Keratinocyte (primary cell): ENCODE data around the gene PTGR2. TPM values are rescaled to one million over a fixed set of nuclear protein-coding genes. Genes with fewer than 3 reads are reported as not detected.

Source experiments
- DNase-seq: peaks from one replicate; pipeline ENCODE4 v3.0.0-alpha.2; 2011; ENCODE audit warnings: low read depth, missing footprints, low spot score
- FAIRE-seq: peaks from 2 replicates; lab custom pipeline; 2011; peaks lifted over from hg19 to GRCh38; lab: Jason Lieb, UNC
- H2AFZ ChIP-seq: 2 replicates; pipeline ENCODE4 v1.6.0; 2012; ENCODE audit warnings: low read length, control low read depth, inconsistent platforms; ENCODE audit not compliant: control insufficient read depth
- H3K27ac ChIP-seq: 2 replicates; pipeline ENCODE4 v1.5.1; 2011; ENCODE audit warnings: low read length; ENCODE audit not compliant: control insufficient read depth, insufficient read depth
- H3K27me3 ChIP-seq: 3 replicates; pipeline ENCODE4 v1.6.0; 2011; ENCODE audit warnings: low read length; ENCODE audit not compliant: control insufficient read depth, insufficient read depth; ENCODE audit errors: extremely low read depth
- H3K36me3 ChIP-seq, 2 experiments: 2 replicates in 1 of 2; 3 replicates in 1 of 2; pipeline ENCODE4 v1.5.1; 2011; ENCODE audit warnings: low read length in 2 of 2, mild to moderate bottlenecking in 1 of 2; ENCODE audit not compliant: control insufficient read depth in 2 of 2, insufficient read depth in 2 of 2; ENCODE audit errors: extremely low read depth in 1 of 2
- H3K4me1 ChIP-seq: 3 replicates; pipeline ENCODE4 v1.5.1; 2011; ENCODE audit warnings: low read length; ENCODE audit not compliant: control insufficient read depth, insufficient read depth; ENCODE audit errors: extremely low read depth
- H3K4me2 ChIP-seq: 3 replicates; pipeline ENCODE4 v1.6.0; 2011; ENCODE audit warnings: low read depth, low read length; ENCODE audit not compliant: control insufficient read depth, insufficient read depth; ENCODE audit errors: extremely low read depth
- H3K4me3 ChIP-seq, 3 experiments: fragments of 200-600 bp in 1 of 3; sonication (generic) in 1 of 3; 2 replicates in 2 of 3; 3 replicates in 1 of 3; pipeline ENCODE4 v1.5.1; 2011 to 2016; ENCODE audit warnings: low read length in 3 of 3, mild to moderate bottlenecking in 3 of 3, control low read depth in 2 of 3, inconsistent platforms in 1 of 3, low read depth in 1 of 3, mixed read lengths in 1 of 3, mixed run types in 1 of 3, moderate library complexity in 1 of 3; ENCODE audit not compliant: control insufficient read depth in 2 of 3, insufficient read depth in 2 of 3; ENCODE audit errors: extremely low read depth in 1 of 3
- H3K79me2 ChIP-seq: 2 replicates; pipeline ENCODE4 v1.6.0; 2012; ENCODE audit warnings: low read length; ENCODE audit not compliant: control insufficient read depth, insufficient read depth
- H3K9ac ChIP-seq: 3 replicates; pipeline ENCODE4 v1.6.0; 2011; ENCODE audit warnings: low read length; ENCODE audit not compliant: control insufficient read depth, insufficient read depth; ENCODE audit errors: extremely low read depth
- H3K9me1 ChIP-seq: 3 replicates; pipeline ENCODE4 v1.6.0; 2011; ENCODE audit warnings: low read length; ENCODE audit not compliant: control insufficient read depth, insufficient read depth; ENCODE audit errors: extremely low read depth
- H3K9me3 ChIP-seq: 2 replicates; pipeline ENCODE4 v1.5.1; 2012; ENCODE audit warnings: low read depth, low read length; ENCODE audit not compliant: control insufficient read depth
- H4K20me1 ChIP-seq: 3 replicates; pipeline ENCODE4 v1.6.0; 2011; ENCODE audit warnings: low read length; ENCODE audit not compliant: control insufficient read depth, insufficient read depth; ENCODE audit errors: extremely low read depth
- EZH2 ChIP-seq: IDR thresholded peaks from one replicate; pipeline ENCODE4 v1.6.1; 2012; ENCODE audit warnings: inconsistent platforms, mild to moderate bottlenecking, low read length, moderate library complexity
- dilution Hi-C: fragments of 300-500 bp; cut with MboI; formaldehyde crosslinking; loops from one replicate; pipeline ENCODE4 v1.7.0; 2020; ENCODE audit warnings: low sequenced_read_pairs; ENCODE audit not compliant: extremely low pct_ligation_motif_present
- polyA plus RNA-seq, 5 experiments: library from polyadenylated mRNA; depleted of rRNA in 3 of 5; stranded (reverse) in 3 of 5; stranded (forward) in 1 of 5; unstranded in 1 of 5; fragments of >200 nt; gene quantifications; 1 replicate in 1 of 5; 2 replicates in 3 of 5; 3 replicates in 1 of 5; pipeline versions ENCODE4 v1.2.1 to v1.2.3, GENCODE V29; 2011 to 2012; ENCODE audit warnings: missing spikeins in 2 of 5, low read depth in 1 of 5, low replicate concordance in 1 of 5
- TF ChIP-seq, protein P1 (sequence below), 3 experiments: IDR thresholded peaks in 1 of 3; conservative IDR thresholded peaks in 1 of 3; optimal IDR thresholded peaks in 1 of 3; 2 replicates in 2 of 3; 3 replicates in 1 of 3; pipeline versions ENCODE3 to v1.5.1; 2011; ENCODE audit warnings: low read length in 3 of 3, mild to moderate bottlenecking in 3 of 3, moderate library complexity in 2 of 3, control low read depth in 1 of 3, inconsistent platforms in 1 of 3; ENCODE audit not compliant: insufficient read depth in 2 of 3; ENCODE audit errors: extremely low read depth in 1 of 3

PTGR2 gene
- polyA plus RNA-seq, 1 donor (not counting 4 experiments of a cell fraction or from before 2014, with no cell fraction given) = 19.5 TPM

DNA sequence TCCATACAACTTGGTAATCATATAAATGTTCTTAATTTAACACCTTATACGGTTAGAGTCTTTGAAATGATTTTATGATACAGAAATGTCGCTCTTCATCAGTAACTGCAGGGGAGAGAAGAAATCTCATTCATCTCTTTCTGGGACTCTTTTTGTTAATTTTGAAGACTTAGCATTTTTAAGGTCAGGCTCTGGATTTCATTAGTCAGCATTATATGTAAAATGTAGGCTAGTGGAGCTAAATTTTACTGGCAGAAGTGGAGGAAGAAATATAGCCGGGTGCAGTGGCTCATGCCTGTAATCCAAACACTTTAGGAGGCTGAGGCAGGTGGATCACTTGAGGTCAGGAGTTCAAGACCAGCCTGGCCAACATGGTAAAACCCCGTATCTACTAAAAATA lies 4.7 kb upstream of the PTGR2 start:
- dilution Hi-C loops = no loop called here
- Histone ChIP-seq H4K20me1 (no peaks in the 10 kb centered on the region), H3K27me3 (no peaks in the 10 kb centered on the region), H3K9ac (no peak overlapping the region), H3K27ac (no peak overlapping the region), H3K9me1 (no peaks in the 10 kb centered on the region), H2AFZ (no peak overlapping the region), H3K4me2 (no peak overlapping the region), H3K4me1 (peaks cover 12% of the 10 kb centered on the region), H3K4me3 (no peak overlapping the region), H3K79me2 (no peaks in the 10 kb centered on the region), H3K9me3 (no peaks in the 10 kb centered on the region), H3K36me3 (no peaks in the 10 kb centered on the region)
- DNase-seq (no peak), FAIRE-seq (no peak)
- TF ChIP-seq, protein P1, sequence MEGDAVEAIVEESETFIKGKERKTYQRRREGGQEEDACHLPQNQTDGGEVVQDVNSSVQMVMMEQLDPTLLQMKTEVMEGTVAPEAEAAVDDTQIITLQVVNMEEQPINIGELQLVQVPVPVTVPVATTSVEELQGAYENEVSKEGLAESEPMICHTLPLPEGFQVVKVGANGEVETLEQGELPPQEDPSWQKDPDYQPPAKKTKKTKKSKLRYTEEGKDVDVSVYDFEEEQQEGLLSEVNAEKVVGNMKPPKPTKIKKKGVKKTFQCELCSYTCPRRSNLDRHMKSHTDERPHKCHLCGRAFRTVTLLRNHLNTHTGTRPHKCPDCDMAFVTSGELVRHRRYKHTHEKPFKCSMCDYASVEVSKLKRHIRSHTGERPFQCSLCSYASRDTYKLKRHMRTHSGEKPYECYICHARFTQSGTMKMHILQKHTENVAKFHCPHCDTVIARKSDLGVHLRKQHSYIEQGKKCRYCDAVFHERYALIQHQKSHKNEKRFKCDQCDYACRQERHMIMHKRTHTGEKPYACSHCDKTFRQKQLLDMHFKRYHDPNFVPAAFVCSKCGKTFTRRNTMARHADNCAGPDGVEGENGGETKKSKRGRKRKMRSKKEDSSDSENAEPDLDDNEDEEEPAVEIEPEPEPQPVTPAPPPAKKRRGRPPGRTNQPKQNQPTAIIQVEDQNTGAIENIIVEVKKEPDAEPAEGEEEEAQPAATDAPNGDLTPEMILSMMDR (optimal IDR thresholded peaks at IDR 0.05 in 1 of 3, IDR thresholded peaks at IDR 0.05 in 1 of 3, conservative IDR thresholded peaks at IDR 0.05 in 1 of 3; ENCODE audit: extremely low read depth in 1 of 3, insufficient read depth in 2 of 3, low read length in 3 of 3) = no peak
- TF ChIP-seq EZH2 = no peak

DNA sequence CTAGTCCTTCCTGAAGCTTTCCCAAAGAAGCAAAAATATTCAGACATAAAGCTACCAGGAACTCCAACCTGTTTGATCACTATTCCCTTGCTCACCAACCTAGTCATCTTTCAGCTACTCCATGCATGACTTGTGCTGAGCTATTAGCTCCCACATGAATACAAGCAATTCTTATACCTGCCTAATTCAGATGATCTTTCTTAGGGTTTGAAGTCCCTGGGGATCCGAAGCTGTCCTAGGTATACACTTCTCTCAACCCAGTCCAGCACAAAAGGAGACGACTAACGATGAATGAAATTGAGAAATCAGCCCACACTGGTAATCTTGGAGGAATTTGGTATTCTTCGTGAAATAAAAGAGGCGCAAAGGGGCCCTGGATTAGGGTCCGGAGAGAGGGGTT lies 631 bp upstream of the PTGR2 start:
- Histone ChIP-seq H2AFZ (peak overlapping the region; percentile 73), H3K4me2 (peak overlapping the region; percentile 100), H3K27ac (peak overlapping the region; percentile 98), H3K36me3 (no peaks in the 10 kb centered on the region), H4K20me1 (no peaks in the 10 kb centered on the region), H3K79me2 (peaks cover 10% of the 10 kb centered on the region), H3K4me1 (peaks cover 19% of the 10 kb centered on the region), H3K27me3 (no peaks in the 10 kb centered on the region), H3K9me1 (no peaks in the 10 kb centered on the region), H3K9ac (peak overlapping the region; percentile 99), H3K9me3 (no peaks in the 10 kb centered on the region), H3K4me3 (peak overlapping the region; percentile 60 to 94 (median 85))
- no peak for TF ChIP-seq EZH2
- TF ChIP-seq, protein P1 (optimal IDR thresholded peaks at IDR 0.05 in 1 of 3, IDR thresholded peaks at IDR 0.05 in 1 of 3, conservative IDR thresholded peaks at IDR 0.05 in 1 of 3; ENCODE audit: extremely low read depth in 1 of 3, insufficient read depth in 2 of 3, low read length in 3 of 3) = no peak
- FAIRE-seq (peak; percentile 85), DNase-seq (no peak)
- dilution Hi-C loops = no loop called here
